HG03025 (cell line): ENCODE data around the gene CCDC59.

Source experiments
- ATAC-seq: cut with Tn5 transposase; IDR thresholded peaks from one replicate; pipeline ENCODE4 v1.9.1; 2021; ENCODE audit warnings: mild to moderate bottlenecking, moderate library complexity; ENCODE audit not compliant: unreplicated experiment, low FRiP score

Gene CCDC59

DNA sequence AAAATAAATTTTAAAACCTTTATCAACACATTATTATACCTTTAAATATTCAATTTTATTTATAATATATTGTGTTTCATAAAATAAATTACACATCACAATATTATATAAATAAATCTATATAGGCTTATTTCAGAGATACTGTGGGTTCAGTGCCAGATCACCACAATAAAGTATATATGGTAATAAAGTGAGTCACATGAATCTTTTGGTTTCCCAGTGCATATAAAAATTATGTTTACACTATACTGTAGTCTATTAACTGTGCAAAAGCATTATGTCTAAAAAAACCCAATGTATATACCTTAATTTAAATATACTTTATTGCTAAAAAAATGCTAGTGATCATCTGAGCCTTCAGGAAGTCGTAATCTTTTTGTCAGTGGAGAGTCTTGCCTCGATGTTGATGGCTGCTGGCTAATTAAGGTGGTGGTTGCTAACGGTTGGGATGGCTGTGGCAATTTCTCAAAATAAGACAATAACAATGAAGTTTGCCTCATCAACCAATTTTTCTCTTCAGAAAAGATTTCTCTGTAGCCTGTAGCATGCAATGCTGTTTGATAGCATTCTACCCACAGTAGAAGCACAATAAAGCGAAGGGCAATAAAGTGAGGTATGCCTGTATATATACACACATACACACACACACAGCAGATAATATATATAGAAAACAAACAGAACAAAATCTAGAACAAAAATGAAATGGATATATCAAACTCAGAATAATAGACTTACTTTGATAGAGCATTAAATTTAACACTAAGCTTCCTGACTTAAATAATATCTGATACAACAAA is 32.4 kb downstream of the CCDC59 start:
- no peak for ATAC-seq

DNA sequence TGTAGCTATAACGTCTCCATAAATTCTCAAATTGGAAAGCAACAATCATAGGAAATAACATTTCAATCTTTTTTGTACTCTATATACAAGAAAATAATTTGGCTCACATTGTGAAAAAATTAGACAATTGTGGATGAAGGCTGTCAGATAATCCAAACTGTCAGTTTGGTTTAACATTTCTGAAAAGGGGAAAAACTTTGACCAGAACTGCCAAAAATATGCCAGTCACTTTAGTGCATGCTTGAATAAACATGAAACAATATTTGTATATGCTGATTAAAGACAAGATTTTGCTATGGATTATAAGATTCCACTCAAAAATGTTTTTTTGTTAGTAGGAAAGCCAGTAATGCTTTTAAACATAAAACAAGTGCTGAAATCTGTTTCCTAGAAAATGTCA is 38.9 kb downstream of the CCDC59 start:
- ATAC-seq = no peak

DNA sequence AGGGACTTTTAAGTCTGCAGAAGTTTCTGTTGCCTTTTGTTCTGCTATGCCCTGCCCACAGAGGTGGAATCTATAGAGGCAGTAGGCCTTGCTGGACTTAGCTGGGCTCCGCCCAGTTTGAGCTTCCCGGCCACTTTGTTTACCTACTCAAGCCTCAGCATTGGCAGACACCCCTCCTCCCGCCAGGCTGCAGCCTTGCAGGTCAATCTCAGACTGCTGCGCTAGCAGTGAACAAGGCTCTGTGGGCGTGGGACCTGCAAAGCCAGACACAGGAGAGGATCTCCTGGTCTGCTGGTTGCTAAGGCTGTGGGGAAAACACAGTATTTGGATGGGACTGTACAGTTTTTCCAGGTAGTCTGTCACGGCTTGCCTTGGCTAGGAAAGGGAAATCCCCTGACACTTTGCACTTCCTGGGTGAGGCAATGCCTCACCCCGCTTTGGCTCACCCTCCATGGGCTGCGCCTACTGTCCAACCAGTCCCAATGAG is 43.7 kb downstream of the CCDC59 start:
- ATAC-seq = no peak
